Neural progenitor cell (in vitro differentiated cells): ENCODE results near the gene FAM219A.

Experiments
- CTCF ChIP-seq: fragments of 200-600 bp; sonication (generic); IDR thresholded peaks from 2 replicates; pipeline ENCODE4 v1.5.1; 2017; ENCODE audit warnings: antibody characterized with exemption, mild to moderate bottlenecking
- EZH2 ChIP-seq: fragments of 200-600 bp; sonication (generic); IDR thresholded peaks from 2 replicates; pipeline ENCODE4 v1.6.1; 2017; ENCODE audit warnings: antibody characterized with exemption, mild to moderate bottlenecking, moderate library complexity

- TF ChIP-seq CTCF: no peak
- TF ChIP-seq EZH2: no peak
Measured at GRCh38 chr9:34417734-34418133, 40.6 kb downstream of the FAM219A start.
